Hematopoietic multipotent progenitor cell treated with erythropoietin and hydrocortisone succinate and interleukin-3 and kit ligand, for 4 days (in vitro differentiated cells): ENCODE measurements around the gene PLA2G4F.
"Not testable (repeated sequence)": the region's sequence is repeated elsewhere in the genome, so short reads cannot be mapped to it uniquely, and the experiment has no call there.

ENCODE experiments used
- DNase-seq: peaks from one replicate; pipeline ENCODE4 v3.0.0-alpha.2; 2015

The PLA2G4F gene

GRCh38 chr15:42093966-42094365 is 62.5 kb downstream of the PLA2G4F start:
- DNase-seq = no peak

GRCh38 chr15:42092398-42093318 is 63.8 kb downstream of the PLA2G4F start:
- DNase-seq = no peak

- DNase-seq = not testable (repeated sequence)
These were observed 64.6 kb downstream of the PLA2G4F start for GRCh38 chr15:42091753-42092397.

- DNase-seq = no peak
These were observed 65.7 kb downstream of the PLA2G4F start for GRCh38 chr15:42090781-42091180.

- no peak for DNase-seq
These were observed 66.1 kb downstream of the PLA2G4F start for GRCh38 chr15:42090370-42090769.

GRCh38 chr15:42089942-42090341 is 66.5 kb downstream of the PLA2G4F start:
- no peak for DNase-seq
